ENCODE measurements around the gene SELENOW.
"Not testable (repeated sequence)": the region's sequence is repeated elsewhere in the genome, so short reads cannot be mapped to it uniquely, and the experiment has no call there.

SELENOW gene

GRCh38 chr19:47778049-47778953, at the start of gene SELENOW:
Gene SELENOW, plus strand, starts transcription at chr19:47778703. Its CDS starts 83 bp downstream, at chr19:47778786.
- DNase-seq: peak; percentile 65

GRCh38 chr19:47729468-47729798, 49.1 kb upstream of the SELENOW start:
- DNase-seq: peak; percentile 63

GRCh38 chr19:47729799-47730520, 48.5 kb upstream of the SELENOW start:
- DNase-seq: peak; percentile 95

- no peak for DNase-seq
Measured at GRCh38 chr19:47730521-47730889, 48.0 kb upstream of the SELENOW start.

GRCh38 chr19:47730910-47731309, 47.6 kb upstream of the SELENOW start:
- no peak for DNase-seq

- DNase-seq: no peak
Measured at GRCh38 chr19:47735131-47735530, 43.4 kb upstream of the SELENOW start.

GRCh38 chr19:47740866-47741519, 37.5 kb upstream of the SELENOW start:
- DNase-seq: no peak

- DNase-seq: no peak
Measured at GRCh38 chr19:47741544-47742140, 36.9 kb upstream of the SELENOW start.

- DNase-seq: no peak
Measured at GRCh38 chr19:47742634-47743033, 35.9 kb upstream of the SELENOW start.

- DNase-seq: peak; percentile 98
Measured at GRCh38 chr19:47745010-47745901, 33.2 kb upstream of the SELENOW start, which contains the start of gene NOP53. Gene NOP53, plus strand, starts transcription at chr19:47745546. Its CDS starts 14 bp downstream, at chr19:47745560.

GRCh38 chr19:47746129-47746528, 32.4 kb upstream of the SELENOW start:
- DNase-seq: not testable (repeated sequence)

GRCh38 chr19:47749326-47749725, 29.2 kb upstream of the SELENOW start:
- DNase-seq: no peak

- DNase-seq: no peak
Measured at GRCh38 chr19:47750752-47751151, 27.8 kb upstream of the SELENOW start.

GRCh38 chr19:47752440-47753211, 25.9 kb upstream of the SELENOW start:
- DNase-seq: no peak

GRCh38 chr19:47754206-47755064, 24.1 kb upstream of the SELENOW start:
- DNase-seq: no peak

- DNase-seq: no peak
Measured at GRCh38 chr19:47755065-47755761, 23.3 kb upstream of the SELENOW start.

GRCh38 chr19:47755762-47756626, 22.5 kb upstream of the SELENOW start:
- no peak for DNase-seq

GRCh38 chr19:47756627-47756929, 21.9 kb upstream of the SELENOW start:
- no peak for DNase-seq

Measured in OCI-M1 (cell line).